Measurements from ENCODE around the gene SCMH1. TPM values are rescaled to one million over a fixed set of nuclear protein-coding genes. Genes with fewer than 3 reads are reported as not detected.

Gene SCMH1
- total RNA-seq, 1 experiment from 2014 or later = 16.5 TPM

GRCh38 chr1:41268154-41268770 lies 26.2 kb upstream of the SCMH1 start:
- Histone ChIP-seq H3K27ac (ENCODE audit: insufficient read length, low read depth, low read length) (no peak overlapping the region), H3K4me2 (ENCODE audit: insufficient read depth, insufficient read length, low read length) (no peak overlapping the region), H4K91ac (ENCODE audit: insufficient read length, low read depth, low read length) (no peak overlapping the region), H3K27me3 (ENCODE audit: insufficient read depth, low read length) (no peaks in the 10 kb centered on the region), H3K23ac (ENCODE audit: insufficient read length, low read depth, low read length) (no peak overlapping the region), H3K79me2 (ENCODE audit: insufficient read depth, low read length) (no peaks in the 10 kb centered on the region), H4K20me1 (ENCODE audit: control insufficient read depth, insufficient read depth, insufficient read length) (no peaks in the 10 kb centered on the region), H2AFZ (ENCODE audit: low read length) (no peak overlapping the region), H3K9me3 (ENCODE audit: control insufficient read depth, low read depth, low read length) (no peaks in the 10 kb centered on the region), H3K79me1 (ENCODE audit: insufficient read depth, low read depth, low read length, poor library complexity, severe bottlenecking) (no peaks in the 10 kb centered on the region), H2BK20ac (ENCODE audit: low read depth, low read length, poor library complexity, severe bottlenecking) (no peak overlapping the region), H3K23me2 (ENCODE audit: insufficient read length, low read depth, low read length, poor library complexity, severe bottlenecking) (no peaks in the 10 kb centered on the region), H4K5ac (ENCODE audit: insufficient read length, low read depth, low read length) (no peak overlapping the region), H2BK120ac (ENCODE audit: low read depth, low read length, poor library complexity, severe bottlenecking) (no peak overlapping the region), H3K18ac (ENCODE audit: insufficient read length, low read depth, low read length) (no peak overlapping the region), H3K4me1 (ENCODE audit: insufficient read depth, low read length) (no peaks in the 10 kb centered on the region), H4K8ac (replicated peaks; ENCODE audit: insufficient read length, low read depth, low read length) (no peak overlapping the region), H3K4ac (ENCODE audit: low read depth, low read length) (no peak overlapping the region), H2AK5ac (ENCODE audit: insufficient read length, low read length) (no peak overlapping the region), H2BK5ac (ENCODE audit: insufficient read length, low read length) (no peak overlapping the region), H2BK15ac (ENCODE audit: low read depth, low read length) (no peak overlapping the region), H3K14ac (ENCODE audit: insufficient read depth, low read length) (no peak overlapping the region), H3T11ph (ENCODE audit: low read length) (no peak overlapping the region), H3K56ac (ENCODE audit: insufficient read length, low read depth, low read length) (no peak overlapping the region), H2BK12ac (ENCODE audit: insufficient read length, low read depth, low read length) (no peak overlapping the region), H3K9ac (ENCODE audit: extremely low read depth, insufficient read length, low read length) (no peak overlapping the region)
- peak; percentile 83 for DNase-seq
- peaks cover 5 to 9% of the 10 kb centered on the region in 2 experiments; a peak in 3 of 4 replicates for H3K4me1 Mint-ChIP-seq
- no peak overlapping the region for H3K4me3 Mint-ChIP-seq
- no CpG with 5 or more reads among the region's 8 CpGs for WGBS (ENCODE audit: extremely low coverage, insufficient read length, low lambda C conversion rate)
- H3K27ac Mint-ChIP-seq = no peak overlapping the region
- H3K27me3 Mint-ChIP-seq (ENCODE audit: low read depth) = peaks cover 3% of the 10 kb centered on the region; the same call in 1 of the 2 replicates
- no peaks in the 10 kb centered on the region for H3K36me3 Mint-ChIP-seq (ENCODE audit: insufficient read depth in 1 of 3, low read depth in 3 of 3)
- no peaks in the 10 kb centered on the region for H3K9me3 Mint-ChIP-seq
- TF ChIP-seq, protein P1, sequence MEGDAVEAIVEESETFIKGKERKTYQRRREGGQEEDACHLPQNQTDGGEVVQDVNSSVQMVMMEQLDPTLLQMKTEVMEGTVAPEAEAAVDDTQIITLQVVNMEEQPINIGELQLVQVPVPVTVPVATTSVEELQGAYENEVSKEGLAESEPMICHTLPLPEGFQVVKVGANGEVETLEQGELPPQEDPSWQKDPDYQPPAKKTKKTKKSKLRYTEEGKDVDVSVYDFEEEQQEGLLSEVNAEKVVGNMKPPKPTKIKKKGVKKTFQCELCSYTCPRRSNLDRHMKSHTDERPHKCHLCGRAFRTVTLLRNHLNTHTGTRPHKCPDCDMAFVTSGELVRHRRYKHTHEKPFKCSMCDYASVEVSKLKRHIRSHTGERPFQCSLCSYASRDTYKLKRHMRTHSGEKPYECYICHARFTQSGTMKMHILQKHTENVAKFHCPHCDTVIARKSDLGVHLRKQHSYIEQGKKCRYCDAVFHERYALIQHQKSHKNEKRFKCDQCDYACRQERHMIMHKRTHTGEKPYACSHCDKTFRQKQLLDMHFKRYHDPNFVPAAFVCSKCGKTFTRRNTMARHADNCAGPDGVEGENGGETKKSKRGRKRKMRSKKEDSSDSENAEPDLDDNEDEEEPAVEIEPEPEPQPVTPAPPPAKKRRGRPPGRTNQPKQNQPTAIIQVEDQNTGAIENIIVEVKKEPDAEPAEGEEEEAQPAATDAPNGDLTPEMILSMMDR (conservative IDR thresholded peaks at IDR 0.05) = peak; percentile 98

All from H9 (cell line).